ENCODE measurements around the gene KCNG3. TPM values are rescaled to one million over a fixed set of nuclear protein-coding genes. Genes with fewer than 3 reads are reported as not detected.
"Not testable (repeated sequence)": the region's sequence is repeated elsewhere in the genome, so short reads cannot be mapped to it uniquely, and the experiment has no call there.

Gene KCNG3
- total RNA-seq, 4 donors from 2014 or later, result 0.26 to 0.41 (median 0.40) TPM; not detected in 1

DNA sequence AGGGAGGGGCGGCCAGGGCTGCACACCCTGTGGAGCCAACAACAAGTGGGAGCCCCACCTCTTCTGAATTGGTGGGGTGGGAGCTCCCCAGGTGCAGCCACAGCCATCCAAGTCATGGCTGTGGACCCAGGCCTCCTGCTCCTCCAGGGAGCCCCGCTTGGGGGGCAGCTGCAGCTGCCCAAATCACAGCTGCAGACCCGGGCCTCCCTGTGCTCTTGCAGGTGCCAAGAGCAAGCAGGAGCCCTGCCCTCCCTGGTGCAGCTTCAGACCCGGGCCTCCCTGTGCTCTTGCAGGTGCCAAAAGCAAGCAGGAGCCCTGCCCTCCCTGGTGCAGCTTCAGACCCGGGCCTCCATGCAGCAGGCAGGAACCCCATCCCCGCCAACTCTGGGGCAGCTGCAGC is 86.3 kb downstream of the KCNG3 start:
- intact Hi-C loops (cut with DNase I; ENCODE audit: low total_unique reads), result no loop called here
- Histone ChIP-seq H3K4me3 (no peak overlapping the region), H3K36me3 (no peaks in the 10 kb centered on the region), H3K27me3 (no peaks in the 10 kb centered on the region), H3K27ac (no peak overlapping the region), H3K9me3 (no peaks in the 10 kb centered on the region), H3K4me1 (no peaks in the 10 kb centered on the region)
- no peak for DNase-seq
- TF ChIP-seq, protein P1, sequence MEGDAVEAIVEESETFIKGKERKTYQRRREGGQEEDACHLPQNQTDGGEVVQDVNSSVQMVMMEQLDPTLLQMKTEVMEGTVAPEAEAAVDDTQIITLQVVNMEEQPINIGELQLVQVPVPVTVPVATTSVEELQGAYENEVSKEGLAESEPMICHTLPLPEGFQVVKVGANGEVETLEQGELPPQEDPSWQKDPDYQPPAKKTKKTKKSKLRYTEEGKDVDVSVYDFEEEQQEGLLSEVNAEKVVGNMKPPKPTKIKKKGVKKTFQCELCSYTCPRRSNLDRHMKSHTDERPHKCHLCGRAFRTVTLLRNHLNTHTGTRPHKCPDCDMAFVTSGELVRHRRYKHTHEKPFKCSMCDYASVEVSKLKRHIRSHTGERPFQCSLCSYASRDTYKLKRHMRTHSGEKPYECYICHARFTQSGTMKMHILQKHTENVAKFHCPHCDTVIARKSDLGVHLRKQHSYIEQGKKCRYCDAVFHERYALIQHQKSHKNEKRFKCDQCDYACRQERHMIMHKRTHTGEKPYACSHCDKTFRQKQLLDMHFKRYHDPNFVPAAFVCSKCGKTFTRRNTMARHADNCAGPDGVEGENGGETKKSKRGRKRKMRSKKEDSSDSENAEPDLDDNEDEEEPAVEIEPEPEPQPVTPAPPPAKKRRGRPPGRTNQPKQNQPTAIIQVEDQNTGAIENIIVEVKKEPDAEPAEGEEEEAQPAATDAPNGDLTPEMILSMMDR (IDR thresholded peaks at IDR 0.05), result no peak
- no peak for TF ChIP-seq POLR2A (IDR thresholded peaks at IDR 0.05)

GRCh38 chr2:42404676-42405075 is 89.1 kb downstream of the KCNG3 start:
- intact Hi-C loops (cut with DNase I; ENCODE audit: low total_unique reads), result no loop called here
- H3K36me3 ChIP-seq, result no peaks in the 10 kb centered on the region
- no peaks in the 10 kb centered on the region for H3K27me3 ChIP-seq
- TF ChIP-seq POLR2A (IDR thresholded peaks at IDR 0.05), result no peak
- TF ChIP-seq, protein P1 (IDR thresholded peaks at IDR 0.05), result no peak
- no peaks in the 10 kb centered on the region for H3K9me3 ChIP-seq
- DNase-seq, result no peak
- H3K4me3 ChIP-seq, result no peak overlapping the region
- H3K27ac ChIP-seq, result no peak overlapping the region
- no peaks in the 10 kb centered on the region for H3K4me1 ChIP-seq

GRCh38 chr2:42401773-42402172 is 92.0 kb downstream of the KCNG3 start:
- Histone ChIP-seq H3K4me3 (no peak overlapping the region), H3K27ac (no peak overlapping the region), H3K27me3 (no peaks in the 10 kb centered on the region), H3K36me3 (no peaks in the 10 kb centered on the region), H3K9me3 (no peaks in the 10 kb centered on the region), H3K4me1 (no peaks in the 10 kb centered on the region)
- no peak for DNase-seq
- TF ChIP-seq POLR2A (IDR thresholded peaks at IDR 0.05), result no peak
- TF ChIP-seq, protein P1 (IDR thresholded peaks at IDR 0.05), result no peak
- intact Hi-C loops (cut with DNase I; ENCODE audit: low total_unique reads), result no loop called here

DNA sequence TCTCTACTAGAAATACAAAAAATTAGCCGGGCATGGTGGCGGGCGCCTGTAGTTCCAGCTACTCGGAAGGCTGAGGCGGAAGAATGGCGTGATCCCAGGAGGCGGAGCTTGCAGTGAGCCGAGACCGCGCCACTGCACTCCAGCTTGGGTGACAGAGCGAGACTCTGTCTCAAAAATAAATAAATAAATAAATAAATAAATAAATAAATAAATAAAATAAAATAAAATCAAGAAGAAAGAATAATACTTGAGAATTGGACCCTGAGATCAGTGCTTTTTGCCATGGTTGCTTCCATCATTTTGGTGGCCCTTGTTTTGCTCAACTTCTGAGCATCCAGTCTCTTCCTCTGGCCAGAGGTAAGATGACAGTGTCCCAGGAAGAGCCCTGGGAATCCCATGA is 95.7 kb downstream of the KCNG3 start:
- H3K36me3 ChIP-seq; DNase-seq; H3K4me1 ChIP-seq; H3K27ac ChIP-seq; H3K4me3 ChIP-seq; H3K9me3 ChIP-seq; intact Hi-C loops (cut with DNase I; ENCODE audit: low total_unique reads); H3K27me3 ChIP-seq: not testable (repeated sequence)

- intact Hi-C loops (cut with DNase I; ENCODE audit: low total_unique reads); H3K27me3 ChIP-seq; H3K9me3 ChIP-seq; H3K4me3 ChIP-seq; H3K36me3 ChIP-seq; H3K4me1 ChIP-seq; H3K27ac ChIP-seq; DNase-seq: not testable (repeated sequence)
Observed at GRCh38 chr2:42393320-42393719, 100.5 kb downstream of the KCNG3 start.

DNA sequence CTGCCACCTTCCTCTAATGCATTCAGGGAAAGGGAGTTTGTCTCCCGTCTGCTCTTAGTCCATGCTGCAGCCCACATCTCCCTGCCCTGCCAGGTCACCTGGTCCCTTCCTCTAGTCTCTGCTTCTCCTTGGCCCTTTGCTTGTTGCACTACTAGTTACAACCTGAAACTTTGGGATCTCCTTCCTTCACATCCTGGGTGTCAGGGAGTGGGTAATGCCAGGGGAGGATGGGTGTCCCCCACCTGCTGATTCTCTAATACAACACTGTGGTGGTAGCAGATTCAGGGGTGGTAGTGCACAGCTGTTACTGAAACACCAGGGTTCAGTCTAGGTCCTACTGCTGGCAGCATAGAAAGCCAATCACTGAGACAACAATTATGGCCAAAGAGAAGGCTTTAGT is 101.6 kb downstream of the KCNG3 start:
- TF ChIP-seq, protein P1 (IDR thresholded peaks at IDR 0.05), result no peak
- no peak for TF ChIP-seq POLR2A (IDR thresholded peaks at IDR 0.05)
- no peaks in the 10 kb centered on the region for H3K4me1 ChIP-seq
- no peaks in the 10 kb centered on the region for H3K9me3 ChIP-seq
- H3K4me3 ChIP-seq, result no peak overlapping the region
- H3K27ac ChIP-seq, result no peak overlapping the region
- no peaks in the 10 kb centered on the region for H3K36me3 ChIP-seq
- no peaks in the 10 kb centered on the region for H3K27me3 ChIP-seq
- DNase-seq, result no peak
- intact Hi-C loops (cut with DNase I; ENCODE audit: low total_unique reads), result no loop called here

Small RNA genes within 50 kb of the gene (small RNA-seq; reads per million reads assigned to genes)
- gene RF00017 (not detected), gene RF00612 (not detected)

Other genes starting within 250 kb of the KCNG3 start
- 100 to 1,000 TPM in 3 of 4 donors, 10 to 100 TPM in 1; 46.6 to 196 (median 126) TPM for gene COX7A2L, start 132.8 kb downstream of the KCNG3 start, total RNA-seq
- gene MTA3, start 74.7 kb upstream of the KCNG3 start, total RNA-seq, result 10 to 100 TPM; 25.6 to 89.1 (median 64.0) TPM